ENCODE results near the gene ITCH. TPM values are rescaled to one million over a fixed set of nuclear protein-coding genes. Genes with fewer than 3 reads are reported as not detected.

Gene ITCH
- total RNA-seq, 1 experiment from 2014 or later: 138 TPM

- TF ChIP-seq, protein P1, sequence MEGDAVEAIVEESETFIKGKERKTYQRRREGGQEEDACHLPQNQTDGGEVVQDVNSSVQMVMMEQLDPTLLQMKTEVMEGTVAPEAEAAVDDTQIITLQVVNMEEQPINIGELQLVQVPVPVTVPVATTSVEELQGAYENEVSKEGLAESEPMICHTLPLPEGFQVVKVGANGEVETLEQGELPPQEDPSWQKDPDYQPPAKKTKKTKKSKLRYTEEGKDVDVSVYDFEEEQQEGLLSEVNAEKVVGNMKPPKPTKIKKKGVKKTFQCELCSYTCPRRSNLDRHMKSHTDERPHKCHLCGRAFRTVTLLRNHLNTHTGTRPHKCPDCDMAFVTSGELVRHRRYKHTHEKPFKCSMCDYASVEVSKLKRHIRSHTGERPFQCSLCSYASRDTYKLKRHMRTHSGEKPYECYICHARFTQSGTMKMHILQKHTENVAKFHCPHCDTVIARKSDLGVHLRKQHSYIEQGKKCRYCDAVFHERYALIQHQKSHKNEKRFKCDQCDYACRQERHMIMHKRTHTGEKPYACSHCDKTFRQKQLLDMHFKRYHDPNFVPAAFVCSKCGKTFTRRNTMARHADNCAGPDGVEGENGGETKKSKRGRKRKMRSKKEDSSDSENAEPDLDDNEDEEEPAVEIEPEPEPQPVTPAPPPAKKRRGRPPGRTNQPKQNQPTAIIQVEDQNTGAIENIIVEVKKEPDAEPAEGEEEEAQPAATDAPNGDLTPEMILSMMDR (IDR thresholded peaks at IDR 0.05; ENCODE audit: insufficient read depth in 1 of 2, low read depth in 1 of 2, low read length in 1 of 2, severe bottlenecking in 1 of 2, unreplicated experiment in 1 of 2): no peak
- POLR2A ChIA-PET: no interaction called here
- intact Hi-C loops (cut with micrococcal nuclease; ENCODE audit: unreplicated experiment): no loop called here
- peaks cover 4% of the 10 kb centered on the region; the same call in 1 of the 2 replicates for H3K36me3 ChIP-seq (ENCODE audit: control insufficient read depth, insufficient read depth, low read length)
- no peak for DNase-seq
- Mint-ChIP-seq H3K27me3 (ENCODE audit: insufficient read depth, unreplicated experiment) (no peaks in the 10 kb centered on the region), H3K27ac (ENCODE audit: unreplicated experiment) (no peak overlapping the region), H3K36me3 (ENCODE audit: insufficient read depth, unreplicated experiment) (peaks cover 89% of the 10 kb centered on the region), H3K4me1 (ENCODE audit: low read depth, unreplicated experiment) (no peaks in the 10 kb centered on the region), H3K9me3 (ENCODE audit: unreplicated experiment) (no peaks in the 10 kb centered on the region), H3K4me3 (ENCODE audit: unreplicated experiment) (no peak overlapping the region)
- no peaks in the 10 kb centered on the region for H3K9me3 ChIP-seq
- no peaks in the 10 kb centered on the region for H3K4me1 ChIP-seq
- H3K4me3 ChIP-seq (ENCODE audit: low read depth, low read length): no peak overlapping the region
- CTCF ChIA-PET: no interaction called here
- BruUV-seq (replicated peaks): no TSS peak
- H3K27me3 ChIP-seq (replicated peaks; ENCODE audit: control insufficient read depth, insufficient read depth, low read length): no peaks in the 10 kb centered on the region
Observed at GRCh38 chr20:34507702-34508413, 144.8 kb downstream of the ITCH start.

DNA sequence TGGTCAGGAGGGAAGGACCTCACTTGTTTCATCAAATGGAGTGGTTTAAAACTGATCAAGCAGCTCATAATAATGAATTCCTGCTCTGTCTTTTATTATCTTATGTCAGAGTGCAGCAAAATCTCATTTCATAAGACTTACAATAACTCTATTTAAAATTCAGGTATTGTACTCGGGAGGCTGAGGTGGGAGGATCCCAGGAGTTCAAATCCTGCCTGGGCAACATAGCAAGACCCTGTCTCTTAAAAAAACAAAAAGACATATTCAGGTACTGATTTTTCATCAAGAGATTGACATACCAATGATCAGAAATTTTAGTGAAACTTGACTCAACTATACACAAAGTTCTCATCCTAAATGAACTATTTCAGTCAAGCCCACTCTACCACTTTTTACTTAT lies 147.5 kb downstream of the ITCH start:
- Histone ChIP-seq H3K27me3 (replicated peaks; ENCODE audit: control insufficient read depth, insufficient read depth, low read length) (no peaks in the 10 kb centered on the region), H3K9me3 (no peaks in the 10 kb centered on the region), H3K4me3 (ENCODE audit: low read depth, low read length) (no peak overlapping the region), H3K4me1 (peaks cover 6% of the 10 kb centered on the region), H3K36me3 (ENCODE audit: control insufficient read depth, insufficient read depth, low read length) (peaks cover 4% of the 10 kb centered on the region; the same call in 1 of the 2 replicates)
- CTCF ChIA-PET: no interaction called here
- DNase-seq: no peak
- BruUV-seq (replicated peaks): no TSS peak
- POLR2A ChIA-PET: no interaction called here
- Mint-ChIP-seq H3K9me3 (ENCODE audit: unreplicated experiment) (no peaks in the 10 kb centered on the region), H3K27me3 (ENCODE audit: insufficient read depth, unreplicated experiment) (no peaks in the 10 kb centered on the region), H3K27ac (ENCODE audit: unreplicated experiment) (no peak overlapping the region), H3K4me1 (ENCODE audit: low read depth, unreplicated experiment) (peaks cover 19% of the 10 kb centered on the region), H3K4me3 (ENCODE audit: unreplicated experiment) (no peak overlapping the region), H3K36me3 (ENCODE audit: insufficient read depth, unreplicated experiment) (peaks cover 94% of the 10 kb centered on the region)
- TF ChIP-seq, protein P1 (IDR thresholded peaks at IDR 0.05; ENCODE audit: insufficient read depth in 1 of 2, low read depth in 1 of 2, low read length in 1 of 2, severe bottlenecking in 1 of 2, unreplicated experiment in 1 of 2): no peak
- intact Hi-C loops (cut with micrococcal nuclease; ENCODE audit: unreplicated experiment): no loop called here

DNA sequence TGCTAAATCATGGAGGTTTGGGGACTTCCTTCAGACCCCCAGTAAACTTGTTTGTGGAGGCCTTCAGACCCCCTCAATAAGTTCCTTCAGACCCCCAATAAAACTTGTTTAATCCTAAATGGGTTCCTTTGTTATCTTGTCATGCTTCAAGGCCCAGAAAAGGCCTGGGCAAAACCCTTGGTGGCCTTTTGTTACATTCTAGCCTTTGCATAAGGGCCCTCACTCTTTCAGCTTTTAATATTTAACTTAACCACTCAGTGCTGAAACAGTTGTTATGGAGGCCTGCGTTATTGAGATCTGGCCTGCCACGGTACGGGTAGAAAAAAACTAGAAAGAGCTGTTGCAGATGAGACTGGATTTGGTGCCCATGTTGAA lies 148.8 kb downstream of the ITCH start:
- no TSS peak for BruUV-seq (replicated peaks)
- peaks cover 19% of the 10 kb centered on the region for H3K4me1 Mint-ChIP-seq (ENCODE audit: low read depth, unreplicated experiment)
- POLR2A ChIA-PET: interaction anchor here (1.1 kb wide), 1 partner anchor 201 kb away, joined by 4 read pairs; no protein-coding TSS in a partner anchor
- DNase-seq: no peak
- intact Hi-C loops (cut with micrococcal nuclease; ENCODE audit: unreplicated experiment): no loop called here
- Histone ChIP-seq H3K4me1 (peaks cover 6% of the 10 kb centered on the region), H3K4me3 (ENCODE audit: low read depth, low read length) (no peak overlapping the region), H3K9me3 (no peaks in the 10 kb centered on the region), H3K27me3 (replicated peaks; ENCODE audit: control insufficient read depth, insufficient read depth, low read length) (no peaks in the 10 kb centered on the region), H3K36me3 (ENCODE audit: control insufficient read depth, insufficient read depth, low read length) (no peaks in the 10 kb centered on the region)
- no peaks in the 10 kb centered on the region for H3K9me3 Mint-ChIP-seq (ENCODE audit: unreplicated experiment)
- no peaks in the 10 kb centered on the region for H3K27me3 Mint-ChIP-seq (ENCODE audit: insufficient read depth, unreplicated experiment)
- CTCF ChIA-PET: interaction anchor here (0.6 to 0.9 kb wide), 2 partner anchors 11 to 201 kb away, joined by 3 to 5 read pairs; no protein-coding TSS in a partner anchor
- TF ChIP-seq, protein P1 (IDR thresholded peaks at IDR 0.05; ENCODE audit: insufficient read depth in 1 of 2, low read depth in 1 of 2, low read length in 1 of 2, severe bottlenecking in 1 of 2, unreplicated experiment in 1 of 2): no peak
- H3K4me3 Mint-ChIP-seq (ENCODE audit: unreplicated experiment): no peak overlapping the region
- no peak overlapping the region for H3K27ac Mint-ChIP-seq (ENCODE audit: unreplicated experiment)
- peaks cover 94% of the 10 kb centered on the region for H3K36me3 Mint-ChIP-seq (ENCODE audit: insufficient read depth, unreplicated experiment)
